MCF 10A (cell line): ENCODE measurements around the gene RMND5B. TPM values are rescaled to one million over a fixed set of nuclear protein-coding genes. Genes with fewer than 3 reads are reported as not detected.

Experiments
- BruUV-seq: library from RNA; stranded (reverse); fragments of 400-500 nt; replicated peaks from 2 replicates; lab custom pipeline; 2021; lab: Mats Ljungman, UMichigan
- CTCF ChIA-PET: fragments of 300-600 bp; sonication (Branson Sonifier 250); formaldehyde crosslinking; extraction: SDS; loops from one replicate; lab custom pipeline; 2021; ENCODE audit warnings: antibody characterized with exemption, inconsistent platforms; lab: Yijun Ruan, JAX
- POLR2A ChIA-PET: fragments of 300-600, 350-650 bp; sonication (Branson Sonifier 250); formaldehyde crosslinking; extraction: SDS; loops from one replicate; lab custom pipeline; 2020; ENCODE audit warnings: antibody characterized with exemption, inconsistent platforms; lab: Yijun Ruan, JAX
- DNase-seq: peaks from one replicate; pipeline ENCODE4 v3.0.0-alpha.2; 2018; ENCODE audit not compliant: unreplicated experiment
- H3K27ac Mint-ChIP-seq: one replicate; pipeline ENCODE4 v1.8.0; 2022; ENCODE audit warnings: mild to moderate bottlenecking, low read depth, mixed read lengths; ENCODE audit not compliant: unreplicated experiment
- H3K27me3 Mint-ChIP-seq: one replicate; pipeline ENCODE4 v1.8.0; 2022; ENCODE audit warnings: mixed read lengths; ENCODE audit not compliant: insufficient read depth, unreplicated experiment
- H3K36me3 Mint-ChIP-seq: one replicate; pipeline ENCODE4 v1.8.0; 2022; ENCODE audit warnings: mild to moderate bottlenecking, moderate library complexity, mixed read lengths; ENCODE audit not compliant: insufficient read depth, unreplicated experiment
- H3K4me1 Mint-ChIP-seq: one replicate; pipeline ENCODE4 v1.8.0; 2022; ENCODE audit warnings: mixed read lengths; ENCODE audit not compliant: insufficient read depth, unreplicated experiment
- H3K4me3 Mint-ChIP-seq: one replicate; pipeline ENCODE4 v1.8.0; 2022; ENCODE audit warnings: mild to moderate bottlenecking, moderate library complexity, mixed read lengths; ENCODE audit not compliant: unreplicated experiment
- H3K9me3 Mint-ChIP-seq: one replicate; pipeline ENCODE4 v1.8.0; 2022; ENCODE audit warnings: mixed read lengths; ENCODE audit not compliant: unreplicated experiment
- CTCF ChIP-seq: fragments of 200-600 bp; IDR thresholded peaks from one replicate; pipeline ENCODE4 v1.8.0; 2022; ENCODE audit warnings: antibody characterized with exemption, mild to moderate bottlenecking; ENCODE audit not compliant: unreplicated experiment
- intact Hi-C: fragments of 100-400 bp; cut with micrococcal nuclease; formaldehyde crosslinking; loops from 2 replicates; pipeline ENCODE4 v1.14.1; 2022
- total RNA-seq: library from RNA; stranded (reverse); gene quantifications from 2 replicates; pipeline ENCODE4 v1.2.3, GENCODE V29; 2022

The RMND5B gene
- total RNA-seq, 1 experiment from 2014 or later: 53.0 TPM

GRCh38 chr5:178152491-178153444, 22.0 kb downstream of the RMND5B start:
- Mint-ChIP-seq H3K4me3 (peak overlapping the region; percentile 98), H3K27me3 (no peaks in the 10 kb centered on the region), H3K36me3 (peaks cover 53% of the 10 kb centered on the region), H3K27ac (peak overlapping the region; percentile 8), H3K4me1 (peaks cover 14% of the 10 kb centered on the region), H3K9me3 (no peaks in the 10 kb centered on the region)
- DNase-seq: no peak
- ChIA-PET CTCF (interaction anchor here (1.2 to 12.4 kb wide), 6 partner anchors 9 to 77 kb away, joined by 4 to 286 read pairs (median 5); no protein-coding TSS in a partner anchor), POLR2A (interaction anchor here (0.6 to 2.5 kb wide), 18 partner anchors 10 to 801 kb away, joined by 3 to 18 read pairs (median 4); partner anchors contain the start of gene HNRNPAB)
- no TSS peak for BruUV-seq
- intact Hi-C loops: loop anchor here (5.0 kb wide), 1 partner anchor 475 kb away; the partner anchor contains the start of gene CLK4
- no peak for TF ChIP-seq CTCF

GRCh38 chr5:178153530-178154340, 22.9 kb downstream of the RMND5B start, which contains the start of gene NHP2:
Gene NHP2, minus strand, starts transcription at chr5:178153885. Its CDS starts 68 bp downstream, at chr5:178153817.
- CTCF ChIA-PET: interaction anchor here (0.6 to 12.4 kb wide), 8 partner anchors 8 to 565 kb away, joined by 4 to 286 read pairs (median 5); no protein-coding TSS in a partner anchor
- peak; percentile 100 for DNase-seq
- H3K4me1 Mint-ChIP-seq: peaks cover 11% of the 10 kb centered on the region
- no peaks in the 10 kb centered on the region for H3K27me3 Mint-ChIP-seq
- peak within 1 kb of the TSS; percentile 98 for H3K4me3 Mint-ChIP-seq
- POLR2A ChIA-PET: interaction anchor here (0.5 to 2.5 kb wide), 18 partner anchors 8 to 802 kb away, joined by 3 to 18 read pairs (median 6); partner anchors contain the start of genes HNRNPAB and RMND5B
- peaks cover 44% of the 10 kb centered on the region for H3K36me3 Mint-ChIP-seq
- intact Hi-C loops: loop anchor here (5.0 kb wide), 1 partner anchor 474 kb away; the partner anchor contains the start of gene CLK4
- H3K9me3 Mint-ChIP-seq: no peaks in the 10 kb centered on the region
- TF ChIP-seq CTCF: no peak
- H3K27ac Mint-ChIP-seq: peak within 1 kb of the TSS; percentile 8
- no TSS peak for BruUV-seq

GRCh38 chr5:178155065-178155464, 24.3 kb downstream of the RMND5B start:
- peaks cover 33% of the 10 kb centered on the region for H3K36me3 Mint-ChIP-seq
- H3K4me3 Mint-ChIP-seq: no peak overlapping the region
- BruUV-seq: no TSS peak
- POLR2A ChIA-PET: interaction anchor here (0.8 to 1.3 kb wide), 6 partner anchors 9 to 78 kb away, joined by 3 to 4 read pairs (median 4); partner anchors contain the start of gene HNRNPAB
- intact Hi-C loops: no loop called here
- H3K27ac Mint-ChIP-seq: no peak overlapping the region
- no peaks in the 10 kb centered on the region for H3K27me3 Mint-ChIP-seq
- DNase-seq: no peak
- H3K9me3 Mint-ChIP-seq: no peaks in the 10 kb centered on the region
- TF ChIP-seq CTCF: no peak
- CTCF ChIA-PET: interaction anchor here (0.6 to 7.0 kb wide), 5 partner anchors 9 to 79 kb away, joined by 3 to 64 read pairs (median 4); no protein-coding TSS in a partner anchor
- H3K4me1 Mint-ChIP-seq: peaks cover 11% of the 10 kb centered on the region
